SK-N-SH treated with all-trans-retinoic acid at 6 μM for 48 hours (cell line): ENCODE results near the gene RSRP1.

ENCODE experiments used
- ATAC-seq: fragments of 200-7000 bp; cut with Tn5 transposase; 3 replicates; pipeline ENCODE4 v1.9.1; 2020; ENCODE audit warnings: mild to moderate bottlenecking, moderate library complexity
- ARNTL ChIP-seq: fragments of 450-650 bp; formaldehyde crosslinking; IDR thresholded peaks from 2 replicates; pipeline ENCODE4 v1.5.0; 2020; ENCODE audit warnings: low read depth, mild to moderate bottlenecking, moderate library complexity, borderline replicate concordance
- BACH2 ChIP-seq: fragments of 250-450 bp; sonication (Bioruptor Pico); IDR thresholded peaks from 2 replicates; pipeline ENCODE4 v1.9.0; 2021; ENCODE audit warnings: mild to moderate bottlenecking, borderline replicate concordance
- CREB5 ChIP-seq: fragments of 250-450 bp; sonication (Bioruptor Pico); IDR thresholded peaks from 2 replicates; pipeline ENCODE4 v1.5.1; 2020; ENCODE audit warnings: low read depth, mild to moderate bottlenecking, moderate library complexity
- CSRNP3 ChIP-seq: fragments of 250-450 bp; sonication (Bioruptor Pico); IDR thresholded peaks from 2 replicates; pipeline ENCODE4 v1.5.1; 2021; ENCODE audit warnings: mild to moderate bottlenecking, moderate library complexity
- ESRRG ChIP-seq: fragments of 250-450 bp; sonication (Bioruptor Pico); IDR thresholded peaks from 2 replicates; pipeline ENCODE4 v1.6.1; 2021; ENCODE audit warnings: mild to moderate bottlenecking
- GLIS3 ChIP-seq: fragments of 250-450 bp; sonication (Bioruptor Pico); IDR thresholded peaks from 2 replicates; pipeline ENCODE4 v1.5.0; 2020; ENCODE audit warnings: mild to moderate bottlenecking, moderate library complexity
- PATZ1 ChIP-seq: fragments of 250-450 bp; sonication (Bioruptor Pico); IDR thresholded peaks from 2 replicates; pipeline ENCODE4 v1.8.0; 2020; ENCODE audit warnings: mild to moderate bottlenecking, moderate library complexity, borderline replicate concordance
- POU6F1 ChIP-seq: fragments of 250-450 bp; sonication (Bioruptor Pico); IDR thresholded peaks from 2 replicates; pipeline ENCODE4 v1.8.0; 2021; ENCODE audit warnings: low read depth, mild to moderate bottlenecking, moderate library complexity, borderline replicate concordance
- PPARA ChIP-seq: fragments of 250-450 bp; sonication (Bioruptor Pico); IDR thresholded peaks from 2 replicates; pipeline ENCODE4 v1.5.0; 2020; ENCODE audit warnings: mild to moderate bottlenecking, borderline replicate concordance
- RARB ChIP-seq: fragments of 250-450 bp; sonication (Bioruptor Pico); IDR thresholded peaks from 2 replicates; pipeline ENCODE4 v1.8.0; 2021; ENCODE audit warnings: mild to moderate bottlenecking, moderate library complexity
- TSHZ2 ChIP-seq: fragments of 250-450 bp; sonication (Bioruptor Pico); IDR thresholded peaks from 2 replicates; pipeline ENCODE4 v1.5.0; 2020; ENCODE audit warnings: mild to moderate bottlenecking, moderate library complexity
- ZC3H10 ChIP-seq: fragments of 250-450 bp; sonication (Bioruptor Pico); IDR thresholded peaks from 2 replicates; pipeline ENCODE4 v1.5.1; 2021; ENCODE audit warnings: mild to moderate bottlenecking, moderate library complexity
- ZFP3 ChIP-seq: fragments of 250-450 bp; sonication (Bioruptor Pico); IDR thresholded peaks from 2 replicates; pipeline ENCODE4 v1.5.0; 2020; ENCODE audit warnings: mild to moderate bottlenecking, moderate library complexity
- ZNF70 ChIP-seq: fragments of 450-650 bp; formaldehyde crosslinking; IDR thresholded peaks from 2 replicates; pipeline ENCODE4 v1.5.0; 2020; ENCODE audit warnings: mild to moderate bottlenecking, moderate library complexity

RSRP1 gene

GRCh38 chr1:25194054-25194453 is 53.2 kb downstream of the RSRP1 start (continued):
- TF ChIP-seq ZNF70 (CRISPR knock-in tag): no peak
- no peak for TF ChIP-seq ARNTL (CRISPR knock-in tag)
- no peak for TF ChIP-seq PPARA (CRISPR knock-in tag)
- no peak for TF ChIP-seq BACH2 (CRISPR knock-in tag)
- no peak for TF ChIP-seq ZC3H10 (CRISPR knock-in tag)
- TF ChIP-seq PATZ1: no peak
- TF ChIP-seq RARB: no peak
- no peak for TF ChIP-seq GLIS3 (CRISPR knock-in tag)
- TF ChIP-seq, all 23 proteins: peak for 0

- TF ChIP-seq ZC3H10 (CRISPR knock-in tag) (no peak), ESRRG (CRISPR knock-in tag) (no peak), ZNF70 (CRISPR knock-in tag) (no peak), POU6F1 (CRISPR knock-in tag) (no peak), PATZ1 (no peak), CSRNP3 (CRISPR knock-in tag) (no peak), ZFP3 (CRISPR knock-in tag) (no peak), CREB5 (no peak), TSHZ2 (no peak)
- ATAC-seq: no peak
Measured at GRCh38 chr1:25193229-25193628, 54.0 kb downstream of the RSRP1 start.
